ENCODE data around the gene CEND1. TPM values are rescaled to one million over a fixed set of nuclear protein-coding genes. Genes with fewer than 3 reads are reported as not detected.

CEND1 gene
- polyA plus RNA-seq, 1 experiment = 0.55 TPM

GRCh38 chr11:828506-829175, 38.8 kb upstream of the CEND1 start:
- POLR2A ChIA-PET = interaction anchor here (0.6 to 3.7 kb wide), 2 partner anchors 9 to 18 kb away, joined by 12 to 28 read pairs; partner anchors contain the start of gene PNPLA2
- DNase-seq (ENCODE audit: low read depth, low spot score) = no peak
- peak overlapping the region; percentile 21 for H3K27ac ChIP-seq (ENCODE audit: low read depth, low read length)
- no peaks in the 10 kb centered on the region for H3K27me3 ChIP-seq (ENCODE audit: control insufficient read depth, insufficient read depth, low read length)
- no peaks in the 10 kb centered on the region; the same call in 1 of the 2 replicates for H3K9me3 ChIP-seq (ENCODE audit: control insufficient read depth, insufficient read depth, low read length)
- CTCF ChIA-PET = no interaction called here
- TF ChIP-seq CTCF (IDR thresholded peaks at IDR 0.05; ENCODE audit: low read depth, low read length) = no peak
- H3K4me3 ChIP-seq (ENCODE audit: low read depth, low read length) = no peak overlapping the region

GRCh38 chr11:827897-828192, 38.0 kb upstream of the CEND1 start, which contains the start of gene CRACR2B:
Gene CRACR2B, plus strand, starts transcription at chr11:827919. Its CDS starts 689 bp downstream, at chr11:828608.
- CTCF ChIA-PET = no interaction called here
- peak within 1 kb of the TSS; percentile 21 for H3K27ac ChIP-seq (ENCODE audit: low read depth, low read length)
- no peaks in the 10 kb centered on the region for H3K27me3 ChIP-seq (ENCODE audit: control insufficient read depth, insufficient read depth, low read length)
- no peak for TF ChIP-seq CTCF (IDR thresholded peaks at IDR 0.05; ENCODE audit: low read depth, low read length)
- peak within 1 kb of the TSS; percentile 7; the same call in 1 of the 2 replicates for H3K4me3 ChIP-seq (ENCODE audit: low read depth, low read length)
- DNase-seq (ENCODE audit: low read depth, low spot score) = no peak
- POLR2A ChIA-PET = no interaction called here
- no peaks in the 10 kb centered on the region; the same call in 1 of the 2 replicates for H3K9me3 ChIP-seq (ENCODE audit: control insufficient read depth, insufficient read depth, low read length)

GRCh38 chr11:827146-827896, 37.4 kb upstream of the CEND1 start:
- CTCF ChIA-PET = no interaction called here
- peak overlapping the region; percentile 7; the same call in 1 of the 2 replicates for H3K4me3 ChIP-seq (ENCODE audit: low read depth, low read length)
- DNase-seq (ENCODE audit: low read depth, low spot score) = no peak
- H3K27ac ChIP-seq (ENCODE audit: low read depth, low read length) = no peak overlapping the region
- POLR2A ChIA-PET = no interaction called here
- no peaks in the 10 kb centered on the region; the same call in 1 of the 2 replicates for H3K9me3 ChIP-seq (ENCODE audit: control insufficient read depth, insufficient read depth, low read length)
- TF ChIP-seq CTCF (IDR thresholded peaks at IDR 0.05; ENCODE audit: low read depth, low read length) = no peak
- no peaks in the 10 kb centered on the region for H3K27me3 ChIP-seq (ENCODE audit: control insufficient read depth, insufficient read depth, low read length)

GRCh38 chr11:826836-827145, 36.9 kb upstream of the CEND1 start:
- TF ChIP-seq CTCF (IDR thresholded peaks at IDR 0.05; ENCODE audit: low read depth, low read length) = no peak

GRCh38 chr11:826227-826621, 36.3 kb upstream of the CEND1 start:
- no peak overlapping the region for H3K27ac ChIP-seq (ENCODE audit: low read depth, low read length)
- H3K27me3 ChIP-seq (ENCODE audit: control insufficient read depth, insufficient read depth, low read length) = no peaks in the 10 kb centered on the region
- DNase-seq (ENCODE audit: low read depth, low spot score) = no peak
- CTCF ChIA-PET = no interaction called here
- no peak for TF ChIP-seq CTCF (IDR thresholded peaks at IDR 0.05; ENCODE audit: low read depth, low read length)
- POLR2A ChIA-PET = no interaction called here
- no peaks in the 10 kb centered on the region; the same call in 1 of the 2 replicates for H3K9me3 ChIP-seq (ENCODE audit: control insufficient read depth, insufficient read depth, low read length)
- H3K4me3 ChIP-seq (ENCODE audit: low read depth, low read length) = no peak overlapping the region

More at GRCh38 chr11:826836-827145, 36.9 kb upstream of the CEND1 start:
- Histone ChIP-seq H3K27me3 (ENCODE audit: control insufficient read depth, insufficient read depth, low read length) (no peaks in the 10 kb centered on the region), H3K27ac (ENCODE audit: low read depth, low read length) (no peak overlapping the region), H3K4me3 (ENCODE audit: low read depth, low read length) (peak overlapping the region; percentile 7; the same call in 1 of the 2 replicates), H3K9me3 (ENCODE audit: control insufficient read depth, insufficient read depth, low read length) (no peaks in the 10 kb centered on the region; the same call in 1 of the 2 replicates)
- DNase-seq (ENCODE audit: low read depth, low spot score) = no peak
- CTCF ChIA-PET = no interaction called here
- POLR2A ChIA-PET = no interaction called here

Measured in AG04450 (cell line).